ENCODE data around the gene BMPR2.

GRCh38 chr2:202548240-202548639, 172.1 kb downstream of the BMPR2 start:
- no peak for TF ChIP-seq CTCF (IDR thresholded peaks at IDR 0.05)
- no peak for TF ChIP-seq POLR2A (IDR thresholded peaks at IDR 0.05; ENCODE audit: low read depth)
- no peak for TF ChIP-seq POLR2AphosphoS5 (IDR thresholded peaks at IDR 0.05)
- no peak for TF ChIP-seq EP300 (IDR thresholded peaks at IDR 0.05)

Data from esophagus muscularis mucosa (tissue), 4 donors.